ENCODE measurements around the gene ZNF593.

DNA sequence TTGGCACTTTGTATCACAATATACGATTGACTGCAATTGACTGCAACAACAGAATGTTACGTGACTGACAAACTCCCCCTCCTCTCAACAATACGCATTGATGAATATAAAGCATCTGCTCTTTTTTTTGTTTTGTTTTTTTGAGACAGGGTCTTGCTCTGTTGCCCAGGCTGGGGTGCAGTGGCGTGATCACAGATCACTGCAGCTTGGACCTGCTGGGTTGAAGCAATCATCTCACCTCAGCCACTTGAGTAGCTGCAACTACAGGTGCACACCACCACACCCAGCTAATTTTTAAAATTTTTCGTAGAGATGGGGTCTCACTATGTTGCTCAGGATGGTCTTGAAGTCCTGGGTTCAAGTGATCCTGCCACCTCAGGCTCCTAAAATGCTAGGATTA is 43.0 kb downstream of the ZNF593 start:
- TF ChIP-seq, protein P1, sequence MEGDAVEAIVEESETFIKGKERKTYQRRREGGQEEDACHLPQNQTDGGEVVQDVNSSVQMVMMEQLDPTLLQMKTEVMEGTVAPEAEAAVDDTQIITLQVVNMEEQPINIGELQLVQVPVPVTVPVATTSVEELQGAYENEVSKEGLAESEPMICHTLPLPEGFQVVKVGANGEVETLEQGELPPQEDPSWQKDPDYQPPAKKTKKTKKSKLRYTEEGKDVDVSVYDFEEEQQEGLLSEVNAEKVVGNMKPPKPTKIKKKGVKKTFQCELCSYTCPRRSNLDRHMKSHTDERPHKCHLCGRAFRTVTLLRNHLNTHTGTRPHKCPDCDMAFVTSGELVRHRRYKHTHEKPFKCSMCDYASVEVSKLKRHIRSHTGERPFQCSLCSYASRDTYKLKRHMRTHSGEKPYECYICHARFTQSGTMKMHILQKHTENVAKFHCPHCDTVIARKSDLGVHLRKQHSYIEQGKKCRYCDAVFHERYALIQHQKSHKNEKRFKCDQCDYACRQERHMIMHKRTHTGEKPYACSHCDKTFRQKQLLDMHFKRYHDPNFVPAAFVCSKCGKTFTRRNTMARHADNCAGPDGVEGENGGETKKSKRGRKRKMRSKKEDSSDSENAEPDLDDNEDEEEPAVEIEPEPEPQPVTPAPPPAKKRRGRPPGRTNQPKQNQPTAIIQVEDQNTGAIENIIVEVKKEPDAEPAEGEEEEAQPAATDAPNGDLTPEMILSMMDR (IDR thresholded peaks at IDR 0.05), result no peak
- TF ChIP-seq POLR2A (IDR thresholded peaks at IDR 0.05), result no peak

All from uterus (tissue), 2 donors.